ENCODE measurements around the gene GLG1. TPM values are rescaled to one million over a fixed set of nuclear protein-coding genes. Genes with fewer than 3 reads are reported as not detected.

The GLG1 gene
- total RNA-seq, 1 experiment from 2014 or later = 135 TPM

DNA sequence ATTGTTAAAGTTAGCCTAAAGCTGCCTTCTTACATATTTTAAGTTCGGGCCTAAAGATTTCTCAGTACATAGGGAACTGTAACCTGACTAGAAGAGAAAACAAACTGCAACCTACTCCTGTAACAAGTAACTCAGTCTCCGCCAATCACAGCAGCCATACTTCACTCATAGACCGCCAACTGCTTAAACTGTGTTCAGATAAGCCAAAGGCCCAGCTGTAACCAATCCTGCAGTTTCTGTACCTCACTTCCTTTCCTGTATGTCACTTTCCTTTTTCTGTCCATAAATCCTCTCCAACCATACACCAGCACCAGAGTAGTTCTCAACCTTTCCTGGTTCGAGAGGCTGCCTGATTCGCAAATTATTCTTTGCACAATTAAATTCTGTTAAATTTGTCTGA, 41.5 kb downstream of the GLG1 start:
- Histone ChIP-seq H3K56ac (ENCODE audit: insufficient read length, low read depth, low read length) (no peak overlapping the region), H3T11ph (ENCODE audit: low read length) (no peak overlapping the region), H4K20me1 (ENCODE audit: control insufficient read depth, insufficient read depth, insufficient read length) (no peaks in the 10 kb centered on the region), H2BK15ac (ENCODE audit: low read depth, low read length) (no peak overlapping the region), H3K18ac (ENCODE audit: insufficient read length, low read depth, low read length) (no peak overlapping the region), H4K5ac (ENCODE audit: insufficient read length, low read depth, low read length) (no peak overlapping the region), H3K4me2 (ENCODE audit: insufficient read depth, insufficient read length, low read length) (no peak overlapping the region), H2AFZ (ENCODE audit: low read length) (no peak overlapping the region), H3K79me2 (ENCODE audit: insufficient read depth, low read length) (peaks cover 21% of the 10 kb centered on the region; the same call in 1 of the 2 replicates), H3K14ac (ENCODE audit: insufficient read depth, low read length) (no peak overlapping the region), H3K27ac (ENCODE audit: insufficient read length, low read depth, low read length) (no peak overlapping the region), H3K9ac (ENCODE audit: extremely low read depth, insufficient read length, low read length) (no peak overlapping the region), H3K79me1 (ENCODE audit: insufficient read depth, low read depth, low read length, poor library complexity, severe bottlenecking) (peaks cover 10% of the 10 kb centered on the region), H4K91ac (ENCODE audit: insufficient read length, low read depth, low read length) (no peak overlapping the region), H2BK120ac (ENCODE audit: low read depth, low read length, poor library complexity, severe bottlenecking) (no peak overlapping the region), H3K9me3 (ENCODE audit: control insufficient read depth, low read depth, low read length) (no peaks in the 10 kb centered on the region), H3K23ac (ENCODE audit: insufficient read length, low read depth, low read length) (no peak overlapping the region), H2BK5ac (ENCODE audit: insufficient read length, low read length) (no peak overlapping the region), H4K8ac (replicated peaks; ENCODE audit: insufficient read length, low read depth, low read length) (no peak overlapping the region), H3K4ac (ENCODE audit: low read depth, low read length) (no peak overlapping the region), H3K27me3 (ENCODE audit: insufficient read depth, low read length) (no peaks in the 10 kb centered on the region), H3K23me2 (ENCODE audit: insufficient read length, low read depth, low read length, poor library complexity, severe bottlenecking) (no peaks in the 10 kb centered on the region), H3K4me1 (ENCODE audit: insufficient read depth, low read length) (peaks cover 1% of the 10 kb centered on the region; the same call in 1 of the 2 replicates), H2AK5ac (ENCODE audit: insufficient read length, low read length) (no peak overlapping the region), H2BK12ac (ENCODE audit: insufficient read length, low read depth, low read length) (no peak overlapping the region), H2BK20ac (ENCODE audit: low read depth, low read length, poor library complexity, severe bottlenecking) (no peak overlapping the region)
- Mint-ChIP-seq H3K36me3 (ENCODE audit: insufficient read depth in 1 of 3, low read depth in 3 of 3) (peaks cover 0 to 2% (median 0%) of the 10 kb centered on the region in 3 experiments; a peak in 1 of 7 replicates), H3K27me3 (ENCODE audit: low read depth) (no peaks in the 10 kb centered on the region), H3K9me3 (no peaks in the 10 kb centered on the region), H3K27ac (peak overlapping the region; percentile 2 to 36 (median 32); a peak in 4 of 7 replicates), H3K4me1 (peaks cover 18 to 19% of the 10 kb centered on the region in 2 experiments), H3K4me3 (no peak overlapping the region)
- no CpG with 5 or more reads among the region's 5 CpGs for WGBS (ENCODE audit: extremely low coverage, insufficient read length, low lambda C conversion rate)
- DNase-seq = no peak
- TF ChIP-seq, protein P1, sequence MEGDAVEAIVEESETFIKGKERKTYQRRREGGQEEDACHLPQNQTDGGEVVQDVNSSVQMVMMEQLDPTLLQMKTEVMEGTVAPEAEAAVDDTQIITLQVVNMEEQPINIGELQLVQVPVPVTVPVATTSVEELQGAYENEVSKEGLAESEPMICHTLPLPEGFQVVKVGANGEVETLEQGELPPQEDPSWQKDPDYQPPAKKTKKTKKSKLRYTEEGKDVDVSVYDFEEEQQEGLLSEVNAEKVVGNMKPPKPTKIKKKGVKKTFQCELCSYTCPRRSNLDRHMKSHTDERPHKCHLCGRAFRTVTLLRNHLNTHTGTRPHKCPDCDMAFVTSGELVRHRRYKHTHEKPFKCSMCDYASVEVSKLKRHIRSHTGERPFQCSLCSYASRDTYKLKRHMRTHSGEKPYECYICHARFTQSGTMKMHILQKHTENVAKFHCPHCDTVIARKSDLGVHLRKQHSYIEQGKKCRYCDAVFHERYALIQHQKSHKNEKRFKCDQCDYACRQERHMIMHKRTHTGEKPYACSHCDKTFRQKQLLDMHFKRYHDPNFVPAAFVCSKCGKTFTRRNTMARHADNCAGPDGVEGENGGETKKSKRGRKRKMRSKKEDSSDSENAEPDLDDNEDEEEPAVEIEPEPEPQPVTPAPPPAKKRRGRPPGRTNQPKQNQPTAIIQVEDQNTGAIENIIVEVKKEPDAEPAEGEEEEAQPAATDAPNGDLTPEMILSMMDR (conservative IDR thresholded peaks at IDR 0.05) = no peak

Measured in H9 (cell line).